Mononuclear cell (primary cell): ENCODE measurements around the gene PHPT1. TPM values are rescaled to one million over a fixed set of nuclear protein-coding genes. Genes with fewer than 3 reads are reported as not detected.
"Not testable (repeated sequence)": the region's sequence is repeated elsewhere in the genome, so short reads cannot be mapped to it uniquely, and the experiment has no call there.

Experiments used
- H3K27me3 ChIP-seq: 2 replicates; pipeline ENCODE4 v1.6.0; 2011; ENCODE audit warnings: low read length, control low read depth; ENCODE audit not compliant: insufficient read depth
- H3K4me1 ChIP-seq: 2 replicates; pipeline ENCODE4 v1.5.1; 2011; ENCODE audit warnings: mild to moderate bottlenecking, low read length, control low read depth; ENCODE audit not compliant: insufficient read depth
- H3K4me3 ChIP-seq: 2 replicates; pipeline ENCODE4 v1.5.1; 2011; ENCODE audit warnings: mild to moderate bottlenecking, low read length, moderate library complexity
- H3K9me3 ChIP-seq: 2 replicates; pipeline ENCODE4 v1.5.1; 2011; ENCODE audit warnings: low read depth, mild to moderate bottlenecking, control low read depth, low read length
- total RNA-seq: library from RNA; depleted of rRNA; stranded (reverse); fragments of >200 nt; gene quantifications from one replicate; pipeline ENCODE4 v1.2.3, GENCODE V29; 2012

Gene PHPT1
- total RNA-seq, 1 donor: 14.0 TPM

- Histone ChIP-seq H3K9me3 (no peaks in the 10 kb centered on the region), H3K4me3 (no peak overlapping the region), H3K27me3 (peaks cover 6% of the 10 kb centered on the region), H3K4me1 (peaks cover 25% of the 10 kb centered on the region)
These were observed 8.9 kb upstream of the PHPT1 start for GRCh38 chr9:136840140-136840876.

- Histone ChIP-seq H3K4me3 (no peak overlapping the region), H3K9me3 (no peaks in the 10 kb centered on the region)
These were observed 8.1 kb upstream of the PHPT1 start for GRCh38 chr9:136840877-136841645.

GRCh38 chr9:136841646-136842379, 7.4 kb upstream of the PHPT1 start:
- H3K4me3 ChIP-seq: peak overlapping the region; percentile 50
- peaks cover 32% of the 10 kb centered on the region for H3K4me1 ChIP-seq
- not testable (repeated sequence) for H3K9me3 ChIP-seq
- peaks cover 17% of the 10 kb centered on the region for H3K27me3 ChIP-seq

More at GRCh38 chr9:136840877-136841645, 8.1 kb upstream of the PHPT1 start:
- Histone ChIP-seq H3K4me1 (peaks cover 25% of the 10 kb centered on the region), H3K27me3 (peaks cover 13% of the 10 kb centered on the region)

- Histone ChIP-seq H3K4me1 (peaks cover 36% of the 10 kb centered on the region), H3K27me3 (peaks cover 17% of the 10 kb centered on the region), H3K4me3 (peak within 1 kb of the TSS; percentile 50)
- not testable (repeated sequence) for H3K9me3 ChIP-seq
These were observed 6.7 kb upstream of the PHPT1 start, which contains the start of gene AJM1 for GRCh38 chr9:136842380-136842948. TSS of gene AJM1 (plus strand) at chr9:136842478. CDS start at chr9:136844415, 1,937 bp downstream.

- not testable (repeated sequence) for H3K4me3 ChIP-seq, H3K9me3 ChIP-seq
- Histone ChIP-seq H3K4me1 (peaks cover 45% of the 10 kb centered on the region), H3K27me3 (peaks cover 22% of the 10 kb centered on the region)
These were observed 5.9 kb upstream of the PHPT1 start for GRCh38 chr9:136843159-136843800.

GRCh38 chr9:136843801-136844740, 5.1 kb upstream of the PHPT1 start:
- H3K9me3 ChIP-seq, H3K4me3 ChIP-seq: not testable (repeated sequence)
- Histone ChIP-seq H3K4me1 (peaks cover 48% of the 10 kb centered on the region), H3K27me3 (peaks cover 22% of the 10 kb centered on the region)

GRCh38 chr9:136844761-136845464, 4.3 kb upstream of the PHPT1 start:
- H3K27me3 ChIP-seq: peaks cover 22% of the 10 kb centered on the region
- peaks cover 51% of the 10 kb centered on the region for H3K4me1 ChIP-seq
- H3K4me3 ChIP-seq: no peak overlapping the region

GRCh38 chr9:136845465-136846260, 3.5 kb upstream of the PHPT1 start:
- Histone ChIP-seq H3K27me3 (peaks cover 22% of the 10 kb centered on the region), H3K4me3 (no peak overlapping the region), H3K9me3 (no peaks in the 10 kb centered on the region), H3K4me1 (peaks cover 57% of the 10 kb centered on the region)

More at GRCh38 chr9:136844761-136845464, 4.3 kb upstream of the PHPT1 start:
- no peaks in the 10 kb centered on the region for H3K9me3 ChIP-seq

GRCh38 chr9:136846376-136847087, 2.7 kb upstream of the PHPT1 start:
- Histone ChIP-seq H3K27me3 (peaks cover 22% of the 10 kb centered on the region), H3K9me3 (no peaks in the 10 kb centered on the region), H3K4me3 (no peak overlapping the region), H3K4me1 (peaks cover 56% of the 10 kb centered on the region)

- Histone ChIP-seq H3K4me3 (peak overlapping the region; percentile 41), H3K4me1 (peaks cover 49% of the 10 kb centered on the region), H3K9me3 (no peaks in the 10 kb centered on the region), H3K27me3 (peaks cover 22% of the 10 kb centered on the region)
These were observed 2.0 kb upstream of the PHPT1 start for GRCh38 chr9:136847088-136847825.

- H3K9me3 ChIP-seq: no peaks in the 10 kb centered on the region
- H3K4me3 ChIP-seq: peak overlapping the region; percentile 41
- H3K27me3 ChIP-seq: peaks cover 22% of the 10 kb centered on the region
- peaks cover 44% of the 10 kb centered on the region for H3K4me1 ChIP-seq
These were observed 1.3 kb upstream of the PHPT1 start for GRCh38 chr9:136847826-136848392.
